K562 (cell line): Measurements from ENCODE around the gene ERC2. TPM values are rescaled to one million over a fixed set of nuclear protein-coding genes. Genes with fewer than 3 reads are reported as not detected.

Experiments used
- ATAC-seq: fragments of 200-7000 bp; cut with Tn5 transposase; 3 replicates; pipeline ENCODE4 v1.9.1; 2020; ENCODE audit warnings: moderate library complexity
- BruUV-seq: library from RNA; stranded (reverse); fragments of 400-500 nt; replicated peaks from 2 replicates; lab custom pipeline; 2021; lab: Mats Ljungman, UMichigan
- CTCF ChIA-PET: fragments of 300-600 bp; formaldehyde crosslinking; extraction: SDS; loops from one replicate; lab custom pipeline; 2021; ENCODE audit warnings: low intra/inter-chr PET ratio; lab: Yijun Ruan, JAX
- POLR2A ChIA-PET: fragments of 300-600, 350-650 bp; sonication (Branson Sonifier 250); formaldehyde crosslinking; extraction: SDS; loops from one replicate; lab custom pipeline; 2021; ENCODE audit warnings: antibody characterized with exemption, inconsistent platforms; lab: Yijun Ruan, JAX
- DNase-seq, 4 experiments: peaks; one replicate each; pipeline versions ENCODE4 v3.0.0 to v3.0.0-alpha.2; 2011 to 2018; ENCODE audit warnings: low spot score in 3 of 4, mixed read lengths in 3 of 4; ENCODE audit errors: extremely low read depth in 1 of 4
- FAIRE-seq: peaks from 2 replicates; lab custom pipeline; 2011; peaks lifted over from hg19 to GRCh38; lab: Jason Lieb, UNC
- H2AFZ ChIP-seq: 2 replicates; pipeline ENCODE4 v1.6.0; 2011; ENCODE audit warnings: low read depth, low read length, control low read depth, inconsistent platforms
- H3K27ac ChIP-seq: fragments of 200-600 bp; 3 replicates; pipeline ENCODE4 v1.8.0; 2011; ENCODE audit warnings: low read depth, mild to moderate bottlenecking, control low read depth, inconsistent platforms, low read length, moderate library complexity, mixed read lengths; ENCODE audit errors: extremely low read depth
- H3K27me3 ChIP-seq, 2 experiments: fragments of 300-600 bp in 1 of 2; 2 replicates in 1 of 2; 3 replicates in 1 of 2; pipeline versions ENCODE4 v1.6.0 to v1.8.0; 2011; ENCODE audit warnings: inconsistent platforms in 2 of 2, low read length in 2 of 2, mild to moderate bottlenecking in 1 of 2, mixed read lengths in 1 of 2, moderate library complexity in 1 of 2; ENCODE audit not compliant: control insufficient read depth in 2 of 2, insufficient read depth in 2 of 2
- H3K36me3 ChIP-seq: fragments of 300-600 bp; 3 replicates; pipeline ENCODE4 v1.8.0; 2011; ENCODE audit warnings: mild to moderate bottlenecking, low read length, inconsistent platforms; ENCODE audit not compliant: control insufficient read depth, insufficient read depth
- H3K4me1 ChIP-seq, 2 experiments: fragments of 200-600 bp in 1 of 2; replicated peaks in 1 of 2; 2 replicates in 1 of 2; 3 replicates in 1 of 2; pipeline versions ENCODE4 v1.5.1 to v1.8.0; 2011; ENCODE audit warnings: inconsistent platforms in 2 of 2, low read length in 2 of 2, mild to moderate bottlenecking in 1 of 2, mixed read lengths in 1 of 2, moderate library complexity in 1 of 2; ENCODE audit not compliant: control insufficient read depth in 2 of 2, insufficient read depth in 2 of 2
- H3K4me2 ChIP-seq: 2 replicates; pipeline ENCODE4 v1.6.1; 2011; ENCODE audit warnings: low read length, control low read depth, inconsistent platforms, mixed read lengths; ENCODE audit not compliant: insufficient read depth
- H3K4me3 ChIP-seq: fragments of 200-600 bp; sonication (generic), shearing (Covaris generic); 2 replicates; pipeline ENCODE4 v1.5.1; 2016; ENCODE audit warnings: control low read depth, inconsistent platforms
- H3K79me2 ChIP-seq: fragments of 200-600 bp; 3 replicates; pipeline ENCODE4 v1.8.0; 2011; ENCODE audit warnings: low read length, inconsistent platforms; ENCODE audit not compliant: control insufficient read depth, insufficient read depth
- H3K9ac ChIP-seq, 2 experiments: 2 replicates each; pipeline versions ENCODE4 v1.6.0 to v1.6.1; 2011; ENCODE audit warnings: low read depth in 2 of 2, low read length in 2 of 2, control low read depth in 1 of 2, inconsistent platforms in 1 of 2, mild to moderate bottlenecking in 1 of 2, mixed read lengths in 1 of 2; ENCODE audit not compliant: insufficient read depth in 1 of 2
- H3K9me1 ChIP-seq: one replicate; pipeline ENCODE4 v1.6.0; 2011; ENCODE audit warnings: inconsistent platforms, mild to moderate bottlenecking, low read length, moderate library complexity; ENCODE audit not compliant: control insufficient read depth, insufficient read depth
- H3K9me3 ChIP-seq: replicated peaks from 2 replicates; pipeline ENCODE4 v1.5.1; 2011; ENCODE audit warnings: low read depth, low read length, inconsistent platforms; ENCODE audit not compliant: control insufficient read depth, insufficient read depth
- H4K20me1 ChIP-seq: replicated peaks from 2 replicates; pipeline ENCODE4 v1.6.1; 2011; ENCODE audit warnings: low read length, inconsistent platforms, mixed read lengths; ENCODE audit not compliant: control insufficient read depth, insufficient read depth
- BRD9 ChIP-seq: fragments of 450-650 bp; IDR thresholded peaks from 2 replicates; pipeline ENCODE4 v1.6.1; 2018; ENCODE audit warnings: low read depth; ENCODE audit not compliant: partially characterized antibody
- E2F4 ChIP-seq: sonication (generic); formaldehyde crosslinking; IDR thresholded peaks from 2 replicates; pipeline ENCODE4 v1.8.0; 2022; ENCODE audit warnings: mild to moderate bottlenecking, low read depth, missing genetic modification reagents
- ETV6 ChIP-seq, 3 experiments: fragments of 150-350 bp in 1 of 3; sonication (generic) in 1 of 3; formaldehyde crosslinking in 1 of 3; IDR thresholded peaks; 2 replicates each; pipeline versions ENCODE4 v1.6.1 to v1.8.0; 2014 to 2022; ENCODE audit warnings: borderline replicate concordance in 2 of 3, low read depth in 2 of 3, antibody characterized with exemption in 1 of 3, low read length in 1 of 3, mild to moderate bottlenecking in 1 of 3, missing genetic modification reagents in 1 of 3
- HNRNPL ChIP-seq: fragments of 200-400 bp; formaldehyde crosslinking; IDR thresholded peaks from 2 replicates; pipeline ENCODE4 v1.6.1; 2017; ENCODE audit warnings: low read depth, mild to moderate bottlenecking, low read length
- MAFG ChIP-seq: fragments of 450-650 bp; conservative IDR thresholded peaks from 2 replicates; pipeline ENCODE4 v1.6.1; 2016; ENCODE audit warnings: missing genetic modification characterization, missing compliant biosample characterization
- MAZ ChIP-seq, 2 experiments: fragments of 450-650 bp in 1 of 2; sonication (generic) in 1 of 2; formaldehyde crosslinking; IDR thresholded peaks in 1 of 2; conservative IDR thresholded peaks in 1 of 2; 2 replicates each; pipeline versions ENCODE4 v1.4.0 to v1.5.0; 2020; ENCODE audit warnings: mild to moderate bottlenecking in 1 of 2, missing genetic modification reagents in 1 of 2
- NCOA6 ChIP-seq: fragments of 450-650 bp; IDR thresholded peaks from 2 replicates; pipeline ENCODE4 v1.6.1; 2017; ENCODE audit warnings: mild to moderate bottlenecking
- NFRKB ChIP-seq: fragments of 450-650 bp; IDR thresholded peaks from 2 replicates; pipeline ENCODE4 v1.6.1; 2016; ENCODE audit warnings: low read depth
- POLR2A ChIP-seq: fragments of 450-650 bp; conservative IDR thresholded peaks from 2 replicates; pipeline ENCODE4 v1.6.1; 2016
- POLR2AphosphoS5 ChIP-seq: IDR thresholded peaks from 2 replicates; pipeline ENCODE4 v1.6.1; 2011; ENCODE audit warnings: mild to moderate bottlenecking, low read depth, low read length, moderate library complexity; ENCODE audit not compliant: control insufficient read depth, insufficient read depth
- RHOXF2B ChIP-seq: fragments of 250-450 bp; sonication (Bioruptor Pico); conservative IDR thresholded peaks from 2 replicates; pipeline ENCODE4 v1.5.1; 2021
- RNF2 ChIP-seq: sonication (generic); IDR thresholded peaks from 2 replicates; pipeline ENCODE4 v1.6.1; 2016
- SMAD4 ChIP-seq: fragments of 250-450 bp; sonication (Bioruptor Pico); conservative IDR thresholded peaks from 2 replicates; pipeline ENCODE4 v1.8.0; 2021; ENCODE audit warnings: inconsistent platforms, mild to moderate bottlenecking, moderate library complexity
- SUPT5H ChIP-seq: fragments of 450-650 bp; IDR thresholded peaks from 2 replicates; pipeline ENCODE4 v1.6.1; 2016
- TCF15 ChIP-seq: fragments of 250-450 bp; sonication (Bioruptor Pico); IDR thresholded peaks from 2 replicates; pipeline ENCODE4 v1.8.0; 2022; ENCODE audit warnings: moderate library complexity, mild to moderate bottlenecking, inconsistent platforms
- THRAP3 ChIP-seq: fragments of 450-650 bp; IDR thresholded peaks from 2 replicates; pipeline ENCODE4 v1.6.1; 2016; ENCODE audit warnings: mild to moderate bottlenecking, inconsistent platforms, borderline replicate concordance
- ZNF133 ChIP-seq: fragments of 250-450 bp; sonication (Bioruptor Pico); IDR thresholded peaks from 2 replicates; pipeline ENCODE4 v1.4.0; 2020; ENCODE audit warnings: mild to moderate bottlenecking
- ZNF165 ChIP-seq: fragments of 250-450 bp; sonication (Bioruptor Pico); IDR thresholded peaks from 2 replicates; pipeline ENCODE4 v1.4.0; 2020; ENCODE audit warnings: borderline replicate concordance
- ZZZ3 ChIP-seq: fragments of 450-650 bp; IDR thresholded peaks from 2 replicates; pipeline ENCODE4 v1.6.1; 2016; ENCODE audit warnings: antibody characterized with exemption, mild to moderate bottlenecking, moderate library complexity
- WGBS: fragments of 100-300 bp; shearing (Covaris generic); methylation state at CpG from one replicate; pipeline ENCODE4 v1.1.6; 2016; ENCODE audit warnings: low coverage, mixed read lengths; ENCODE audit not compliant: insufficient coverage; ENCODE audit errors: missing lambda C conversion rate; 5-methylcytosine and 5-hydroxymethylcytosine counted together
- in situ Hi-C: fragments of 300-500 bp; cut with MboI; formaldehyde crosslinking; loops from 4 replicates; pipeline ENCODE4 v1.15.0; 2018; ENCODE audit warnings: inconsistent platforms, mixed read lengths
- intact Hi-C: fragments of 100-400 bp; cut with micrococcal nuclease; formaldehyde crosslinking; loops from 2 replicates; pipeline ENCODE4 v1.14.2; 2022
- polyA plus RNA-seq, 8 experiments: library from polyadenylated mRNA; depleted of rRNA in 4 of 8; stranded (reverse) in 5 of 8; unstranded in 3 of 8; fragments of >200 nt; fragmentation: Nextera tagmentation in 2 of 8; fragmentation: Illumina TruSeq in 1 of 8; extraction: Ambion mirVana in 2 of 8; extraction: Trizol in 1 of 8; gene quantifications; 2 replicates each; pipeline versions ENCODE4 v1.2.1 to v1.2.3, GENCODE V29; 2011 to 2014; ENCODE audit warnings: inconsistent platforms in 1 of 8, missing spikeins in 1 of 8
- total RNA-seq, 7 experiments: library from RNA; depleted of rRNA in 6 of 7; stranded (reverse); fragments of >200 nt in 6 of 7; fragmentation: Illumina TruSeq in 2 of 7; extraction: Trizol in 2 of 7; gene quantifications; 2 replicates each; pipeline versions ENCODE4 v1.2.1 to v1.2.3, GENCODE V29; 2011 to 2021; ENCODE audit warnings: low replicate concordance in 1 of 7

The ERC2 gene
- total and polyA plus RNA-seq, 9 of the 15 experiments (the other 6 are each of a cell fraction or from before 2014, with no cell fraction given), result 0.04 to 0.18 (median 0.07) TPM; not detected in 2

DNA sequence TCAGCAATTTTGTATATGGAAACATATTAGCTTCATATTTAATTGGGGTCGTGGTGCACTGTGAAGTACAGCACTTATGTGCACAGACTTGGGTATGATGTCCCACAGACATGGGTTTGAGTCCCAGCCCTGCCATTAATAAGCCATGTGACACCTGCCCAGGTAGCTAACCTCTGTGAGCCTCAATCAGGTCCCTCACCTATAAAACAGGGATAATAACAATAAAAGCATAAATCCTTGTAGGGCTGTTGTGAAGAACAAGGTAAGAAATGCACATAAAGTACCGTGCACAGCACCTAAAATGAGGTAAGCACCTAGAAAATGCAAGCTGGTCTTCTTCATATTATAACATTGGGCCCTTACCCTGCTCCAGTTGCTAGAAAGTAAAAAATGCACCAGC lies 807.6 kb downstream of the ERC2 start (continued):
- TF ChIP-seq POLR2AphosphoS5 (no peak), ZNF133 (no peak), RHOXF2B (CRISPR knock-in tag) (no peak), ZZZ3 (no peak), RNF2 (no peak), POLR2A (no peak), NCOA6 (no peak)
- TF ChIP-seq, all 486 proteins: peak for 0

- Histone ChIP-seq H3K4me3 (no peak overlapping the region), H3K4me1 (no peaks in the 10 kb centered on the region), H4K20me1 (no peaks in the 10 kb centered on the region), H3K9ac (no peak overlapping the region), H3K4me2 (no peak overlapping the region), H3K36me3 (no peaks in the 10 kb centered on the region), H2AFZ (no peak overlapping the region), H3K27me3 (no peaks in the 10 kb centered on the region), H3K9me1 (no peaks in the 10 kb centered on the region), H3K27ac (no peak overlapping the region), H3K9me3 (no peaks in the 10 kb centered on the region), H3K79me2 (no peaks in the 10 kb centered on the region)
- BruUV-seq, result no TSS peak
- ChIA-PET POLR2A (no interaction called here), CTCF (no interaction called here)
- no peak for ATAC-seq
- no peak for FAIRE-seq
- no peak for TF ChIP-seq THRAP3
- no peak for TF ChIP-seq E2F4 (CRISPR knock-in tag)
- TF ChIP-seq NFRKB, result no peak
- no peak for TF ChIP-seq MAFG
- no peak for TF ChIP-seq SUPT5H
- no peak for TF ChIP-seq HNRNPL
- TF ChIP-seq TCF15 (CRISPR knock-in tag), result no peak
- TF ChIP-seq ETV6 (IDR thresholded peaks at IDR 0.05; ENCODE audit: borderline replicate concordance in 1 of 2, low read depth in 2 of 2, low read length in 1 of 2), result no peak
- TF ChIP-seq ETV6 (CRISPR knock-in tag; IDR thresholded peaks at IDR 0.05; ENCODE audit: borderline replicate concordance), result no peak
- TF ChIP-seq BRD9, result no peak
- TF ChIP-seq ZNF165 (CRISPR knock-in tag), result no peak
- TF ChIP-seq MAZ (CRISPR knock-in tag; conservative IDR thresholded peaks at IDR 0.05 in 1 of 2, IDR thresholded peaks at IDR 0.05 in 1 of 2), result no peak
- TF ChIP-seq SMAD4 (CRISPR knock-in tag), result no peak
- no peak for DNase-seq
- intact Hi-C loops, result no loop called here
- in situ Hi-C loops, result no loop called here
- 0% methylated on average over 5 of the region's 5 CpGs for WGBS
Measured at GRCh38 chr3:55659701-55660100, 808.6 kb downstream of the ERC2 start.
